HepG2 (cell line): ENCODE data around the gene GTF2A1L. TPM values are rescaled to one million over a fixed set of nuclear protein-coding genes. Genes with fewer than 3 reads are reported as not detected.

Source experiments
- EEA1 ChIP-seq: sonication (generic); formaldehyde crosslinking; IDR thresholded peaks from 2 replicates; pipeline ENCODE4 v1.5.1; 2020; ENCODE audit warnings: mild to moderate bottlenecking, missing genetic modification reagents, borderline replicate concordance
- HOXA9 ChIP-seq: sonication (generic); formaldehyde crosslinking; IDR thresholded peaks from 2 replicates; pipeline ENCODE4 v1.8.1; 2022; ENCODE audit warnings: missing genetic modification reagents, mild to moderate bottlenecking, moderate library complexity, borderline replicate concordance
- RXRA ChIP-seq: sonication (generic); formaldehyde crosslinking; IDR thresholded peaks from 2 replicates; pipeline ENCODE4 v1.5.1; 2020; ENCODE audit warnings: missing genetic modification reagents
- ZBTB21 ChIP-seq: sonication (generic); formaldehyde crosslinking; IDR thresholded peaks from 2 replicates; pipeline ENCODE4 v1.4.0; 2020; ENCODE audit warnings: missing genetic modification reagents
- ZNF20 ChIP-seq: sonication (generic); formaldehyde crosslinking; IDR thresholded peaks from 2 replicates; pipeline ENCODE4 v1.4.0; 2020; ENCODE audit warnings: mild to moderate bottlenecking, moderate library complexity, missing genetic modification reagents
- ZNF326 ChIP-seq: sonication (generic); formaldehyde crosslinking; IDR thresholded peaks from 2 replicates; pipeline ENCODE4 v1.4.0; 2020; ENCODE audit warnings: missing genetic modification reagents, borderline replicate concordance
- ZNF557 ChIP-seq: sonication (generic); formaldehyde crosslinking; IDR thresholded peaks from 2 replicates; pipeline ENCODE4 v1.4.0; 2020; ENCODE audit warnings: missing genetic modification reagents
- polyA plus RNA-seq, 8 experiments: library from polyadenylated mRNA; depleted of rRNA in 3 of 8; stranded (reverse) in 7 of 8; unstranded in 1 of 8; fragments of >200 nt; fragmentation: Illumina TruSeq in 4 of 8; extraction: Trizol in 4 of 8; gene quantifications; 2 replicates each; pipeline versions ENCODE4 v1.2.1 to v1.2.3, GENCODE V29; 2011 to 2016; ENCODE audit warnings: low read depth in 4 of 8, missing spikeins in 1 of 8, mixed read lengths in 1 of 8; ENCODE audit not compliant: insufficient read depth in 1 of 8
- total RNA-seq, 5 experiments: library from RNA; depleted of rRNA; stranded (reverse); fragments of >200 nt; fragmentation: Illumina TruSeq; extraction: Trizol; gene quantifications; 2 replicates each; pipeline ENCODE4 v1.2.3, GENCODE V29; 2016; ENCODE audit warnings: low read depth in 1 of 5
- TF ChIP-seq, protein P1 (sequence below): sonication (generic); formaldehyde crosslinking; IDR thresholded peaks from 2 replicates; pipeline ENCODE4 v1.4.0; 2020; ENCODE audit warnings: missing genetic modification reagents, borderline replicate concordance
- TF ChIP-seq, protein P2 (sequence below): sonication (generic); formaldehyde crosslinking; IDR thresholded peaks from 2 replicates; pipeline ENCODE4 v1.4.0; 2020; ENCODE audit warnings: mild to moderate bottlenecking, missing genetic modification reagents
- TF ChIP-seq, protein P3 (sequence below): sonication (generic); formaldehyde crosslinking; IDR thresholded peaks from 2 replicates; pipeline ENCODE4 v1.5.1; 2020; ENCODE audit warnings: mild to moderate bottlenecking, missing genetic modification reagents

The GTF2A1L gene
- total and polyA plus RNA-seq, 2 of the 13 experiments (the other 11 are each of a cell fraction or from before 2014, with no cell fraction given): not detected

DNA sequence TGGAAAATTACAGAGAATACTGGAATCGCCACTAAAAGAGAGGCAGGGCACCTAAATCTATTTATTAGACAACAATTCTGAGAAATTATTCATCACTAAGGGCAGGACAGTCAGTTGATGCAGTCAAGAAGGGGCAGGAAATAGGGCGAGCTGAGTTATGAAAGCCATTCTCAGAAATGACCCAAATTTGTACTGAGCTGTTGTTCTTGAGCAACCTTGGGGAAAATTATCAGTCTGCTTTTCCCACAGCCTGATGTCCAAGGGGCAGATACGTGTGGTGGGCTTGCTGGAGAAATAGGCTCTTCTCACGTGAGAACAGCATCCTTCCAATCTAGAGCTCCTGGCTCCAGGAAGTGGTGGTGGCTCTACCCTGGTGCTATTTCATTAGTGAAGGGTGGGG is 49.1 kb upstream of the GTF2A1L start (continued):
- TF ChIP-seq, protein P1, sequence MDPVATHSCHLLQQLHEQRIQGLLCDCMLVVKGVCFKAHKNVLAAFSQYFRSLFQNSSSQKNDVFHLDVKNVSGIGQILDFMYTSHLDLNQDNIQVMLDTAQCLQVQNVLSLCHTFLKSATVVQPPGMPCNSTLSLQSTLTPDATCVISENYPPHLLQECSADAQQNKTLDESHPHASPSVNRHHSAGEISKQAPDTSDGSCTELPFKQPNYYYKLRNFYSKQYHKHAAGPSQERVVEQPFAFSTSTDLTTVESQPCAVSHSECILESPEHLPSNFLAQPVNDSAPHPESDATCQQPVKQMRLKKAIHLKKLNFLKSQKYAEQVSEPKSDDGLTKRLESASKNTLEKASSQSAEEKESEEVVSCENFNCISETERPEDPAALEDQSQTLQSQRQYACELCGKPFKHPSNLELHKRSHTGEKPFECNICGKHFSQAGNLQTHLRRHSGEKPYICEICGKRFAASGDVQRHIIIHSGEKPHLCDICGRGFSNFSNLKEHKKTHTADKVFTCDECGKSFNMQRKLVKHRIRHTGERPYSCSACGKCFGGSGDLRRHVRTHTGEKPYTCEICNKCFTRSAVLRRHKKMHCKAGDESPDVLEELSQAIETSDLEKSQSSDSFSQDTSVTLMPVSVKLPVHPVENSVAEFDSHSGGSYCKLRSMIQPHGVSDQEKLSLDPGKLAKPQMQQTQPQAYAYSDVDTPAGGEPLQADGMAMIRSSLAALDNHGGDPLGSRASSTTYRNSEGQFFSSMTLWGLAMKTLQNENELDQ (CRISPR knock-in tag): no peak
- TF ChIP-seq ZNF326 (no peak), HOXA9 (CRISPR knock-in tag) (no peak), ZNF20 (no peak), ZNF557 (no peak), RXRA (CRISPR knock-in tag) (no peak), ZBTB21 (CRISPR knock-in tag) (no peak), EEA1 (CRISPR knock-in tag) (no peak)
- TF ChIP-seq, protein P2, sequence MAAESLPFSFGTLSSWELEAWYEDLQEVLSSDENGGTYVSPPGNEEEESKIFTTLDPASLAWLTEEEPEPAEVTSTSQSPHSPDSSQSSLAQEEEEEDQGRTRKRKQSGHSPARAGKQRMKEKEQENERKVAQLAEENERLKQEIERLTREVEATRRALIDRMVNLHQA: no peak
- TF ChIP-seq, protein P3, sequence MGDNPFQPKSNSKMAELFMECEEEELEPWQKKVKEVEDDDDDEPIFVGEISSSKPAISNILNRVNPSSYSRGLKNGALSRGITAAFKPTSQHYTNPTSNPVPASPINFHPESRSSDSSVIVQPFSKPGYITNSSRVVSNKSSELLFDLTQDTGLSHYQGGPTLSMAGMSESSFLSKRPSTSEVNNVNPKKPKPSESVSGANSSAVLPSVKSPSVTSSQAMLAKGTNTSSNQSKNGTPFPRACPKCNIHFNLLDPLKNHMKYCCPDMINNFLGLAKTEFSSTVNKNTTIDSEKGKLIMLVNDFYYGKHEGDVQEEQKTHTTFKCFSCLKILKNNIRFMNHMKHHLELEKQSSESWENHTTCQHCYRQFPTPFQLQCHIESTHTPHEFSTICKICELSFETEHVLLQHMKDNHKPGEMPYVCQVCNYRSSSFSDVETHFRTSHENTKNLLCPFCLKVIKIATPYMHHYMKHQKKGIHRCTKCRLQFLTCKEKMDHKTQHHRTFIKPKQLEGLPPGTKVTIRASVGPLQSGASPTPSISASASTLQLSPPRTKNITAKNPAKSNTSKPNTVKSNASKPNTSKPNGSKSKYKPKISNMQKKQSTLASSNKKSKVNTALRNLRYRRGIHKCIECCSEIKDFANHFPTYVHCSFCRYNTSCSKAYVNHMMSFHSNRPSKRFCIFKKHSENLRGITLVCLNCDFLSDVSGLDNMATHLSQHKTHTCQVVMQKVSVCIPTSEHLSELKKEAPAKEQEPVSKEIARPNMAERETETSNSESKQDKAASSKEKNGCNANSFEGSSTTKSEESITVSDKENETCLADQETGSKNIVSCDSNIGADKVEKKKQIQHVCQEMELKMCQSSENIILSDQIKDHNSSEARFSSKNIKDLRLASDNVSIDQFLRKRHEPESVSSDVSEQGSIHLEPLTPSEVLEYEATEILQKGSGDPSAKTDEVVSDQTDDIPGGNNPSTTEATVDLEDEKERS: no peak
